ENCODE results near the gene ABI1. TPM values are rescaled to one million over a fixed set of nuclear protein-coding genes. Genes with fewer than 3 reads are reported as not detected.

Gene ABI1
- total and polyA plus RNA-seq, 2 of the 13 experiments (the other 11 are each of a cell fraction or from before 2014, with no cell fraction given) = 20.9 to 22.9 TPM

DNA sequence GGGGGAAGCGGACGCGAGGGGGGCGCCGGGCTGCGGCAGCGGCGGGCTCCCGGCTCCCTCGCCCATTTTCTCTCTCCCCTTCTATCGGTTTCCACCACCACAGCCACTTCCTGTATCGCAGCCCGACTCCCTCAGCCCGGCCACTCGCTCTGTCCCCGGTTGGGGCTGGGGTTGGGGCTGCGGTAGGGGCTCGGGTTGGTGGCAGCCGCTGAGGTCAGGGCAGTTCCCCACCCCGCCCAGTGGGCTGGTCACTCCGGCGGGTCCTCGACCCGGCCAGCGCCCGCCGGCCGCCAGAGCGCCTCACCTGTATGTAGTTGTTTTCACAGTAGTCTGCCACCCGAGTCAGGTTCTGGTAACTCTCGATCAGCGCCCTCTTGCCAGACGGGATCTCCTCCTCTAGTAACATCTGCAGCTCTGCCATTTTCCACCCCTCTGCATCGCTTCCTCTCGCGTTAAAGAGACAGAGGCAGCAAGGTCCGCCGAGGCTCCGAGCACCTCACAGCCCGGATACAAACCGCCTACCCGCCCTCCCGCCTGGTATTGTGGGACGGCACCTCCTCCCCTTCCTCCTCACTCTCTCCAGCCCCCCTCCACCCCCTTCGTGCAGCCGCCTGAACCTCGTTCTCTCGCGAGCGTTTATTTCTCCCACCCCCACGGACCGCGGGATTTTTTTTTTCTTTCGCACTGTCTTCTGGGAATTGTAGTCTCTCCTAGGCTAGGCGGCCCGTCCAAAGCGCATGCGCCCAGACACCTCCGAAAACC lies at the start of gene ABI1 (continued):
- TF ChIP-seq, protein P1, sequence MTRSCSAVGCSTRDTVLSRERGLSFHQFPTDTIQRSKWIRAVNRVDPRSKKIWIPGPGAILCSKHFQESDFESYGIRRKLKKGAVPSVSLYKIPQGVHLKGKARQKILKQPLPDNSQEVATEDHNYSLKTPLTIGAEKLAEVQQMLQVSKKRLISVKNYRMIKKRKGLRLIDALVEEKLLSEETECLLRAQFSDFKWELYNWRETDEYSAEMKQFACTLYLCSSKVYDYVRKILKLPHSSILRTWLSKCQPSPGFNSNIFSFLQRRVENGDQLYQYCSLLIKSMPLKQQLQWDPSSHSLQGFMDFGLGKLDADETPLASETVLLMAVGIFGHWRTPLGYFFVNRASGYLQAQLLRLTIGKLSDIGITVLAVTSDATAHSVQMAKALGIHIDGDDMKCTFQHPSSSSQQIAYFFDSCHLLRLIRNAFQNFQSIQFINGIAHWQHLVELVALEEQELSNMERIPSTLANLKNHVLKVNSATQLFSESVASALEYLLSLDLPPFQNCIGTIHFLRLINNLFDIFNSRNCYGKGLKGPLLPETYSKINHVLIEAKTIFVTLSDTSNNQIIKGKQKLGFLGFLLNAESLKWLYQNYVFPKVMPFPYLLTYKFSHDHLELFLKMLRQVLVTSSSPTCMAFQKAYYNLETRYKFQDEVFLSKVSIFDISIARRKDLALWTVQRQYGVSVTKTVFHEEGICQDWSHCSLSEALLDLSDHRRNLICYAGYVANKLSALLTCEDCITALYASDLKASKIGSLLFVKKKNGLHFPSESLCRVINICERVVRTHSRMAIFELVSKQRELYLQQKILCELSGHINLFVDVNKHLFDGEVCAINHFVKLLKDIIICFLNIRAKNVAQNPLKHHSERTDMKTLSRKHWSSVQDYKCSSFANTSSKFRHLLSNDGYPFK (CRISPR knock-in tag; IDR thresholded peaks at IDR 0.05; ENCODE audit: borderline replicate concordance) = no peak
- no peak for TF ChIP-seq ZNF205 (CRISPR knock-in tag; IDR thresholded peaks at IDR 0.05)
- TF ChIP-seq PPARG (CRISPR knock-in tag; conservative IDR thresholded peaks at IDR 0.05) = no peak
- no peak for TF ChIP-seq ZNF367 (CRISPR knock-in tag; IDR thresholded peaks at IDR 0.05; ENCODE audit: borderline replicate concordance)
- peak; percentile 83; the same call in 1 of the 2 replicates for TF ChIP-seq ZNF230 (CRISPR knock-in tag; IDR thresholded peaks at IDR 0.05)
- no peak for TF ChIP-seq MBNL3 (CRISPR knock-in tag; conservative IDR thresholded peaks at IDR 0.05)
- TF ChIP-seq HNRNPLL (IDR thresholded peaks at IDR 0.05; ENCODE audit: low read depth, low read length, poor library complexity, severe bottlenecking) = peak; percentile 93
- TF ChIP-seq ZSCAN12 (CRISPR knock-in tag; IDR thresholded peaks at IDR 0.05) = no peak
- peak; percentile 56; the same call in 1 of the 2 replicates for TF ChIP-seq ZNF788 (CRISPR knock-in tag; IDR thresholded peaks at IDR 0.05; ENCODE audit: borderline replicate concordance)
- no peak for TF ChIP-seq FOXA3 (CRISPR knock-in tag; IDR thresholded peaks at IDR 0.05)
- TF ChIP-seq ZNF383 (CRISPR knock-in tag; IDR thresholded peaks at IDR 0.05; ENCODE audit: borderline replicate concordance) = peak; percentile 56; the same call in 1 of the 2 replicates
- TF ChIP-seq FOXK2 (IDR thresholded peaks at IDR 0.05) = 0 out of 2 replicates have a peak, but pooled peaks have one; percentile 25
- 0 out of 2 replicates have a peak, but pooled peaks have one; percentile 22 for TF ChIP-seq ZBTB7B (CRISPR knock-in tag; IDR thresholded peaks at IDR 0.05)
- TF ChIP-seq, protein P2, sequence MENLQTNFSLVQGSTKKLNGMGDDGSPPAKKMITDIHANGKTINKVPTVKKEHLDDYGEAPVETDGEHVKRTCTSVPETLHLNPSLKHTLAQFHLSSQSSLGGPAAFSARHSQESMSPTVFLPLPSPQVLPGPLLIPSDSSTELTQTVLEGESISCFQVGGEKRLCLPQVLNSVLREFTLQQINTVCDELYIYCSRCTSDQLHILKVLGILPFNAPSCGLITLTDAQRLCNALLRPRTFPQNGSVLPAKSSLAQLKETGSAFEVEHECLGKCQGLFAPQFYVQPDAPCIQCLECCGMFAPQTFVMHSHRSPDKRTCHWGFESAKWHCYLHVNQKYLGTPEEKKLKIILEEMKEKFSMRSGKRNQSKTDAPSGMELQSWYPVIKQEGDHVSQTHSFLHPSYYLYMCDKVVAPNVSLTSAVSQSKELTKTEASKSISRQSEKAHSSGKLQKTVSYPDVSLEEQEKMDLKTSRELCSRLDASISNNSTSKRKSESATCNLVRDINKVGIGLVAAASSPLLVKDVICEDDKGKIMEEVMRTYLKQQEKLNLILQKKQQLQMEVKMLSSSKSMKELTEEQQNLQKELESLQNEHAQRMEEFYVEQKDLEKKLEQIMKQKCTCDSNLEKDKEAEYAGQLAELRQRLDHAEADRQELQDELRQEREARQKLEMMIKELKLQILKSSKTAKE (CRISPR knock-in tag; IDR thresholded peaks at IDR 0.05; ENCODE audit: borderline replicate concordance) = peak; percentile 18; the same call in 1 of the 2 replicates
- TF ChIP-seq SRY (CRISPR knock-in tag; IDR thresholded peaks at IDR 0.05) = 0 out of 2 replicates have a peak, but pooled peaks have one; percentile 30
- no peak for TF ChIP-seq JUN (CRISPR knock-in tag; IDR thresholded peaks at IDR 0.05)
- TF ChIP-seq, protein P3, sequence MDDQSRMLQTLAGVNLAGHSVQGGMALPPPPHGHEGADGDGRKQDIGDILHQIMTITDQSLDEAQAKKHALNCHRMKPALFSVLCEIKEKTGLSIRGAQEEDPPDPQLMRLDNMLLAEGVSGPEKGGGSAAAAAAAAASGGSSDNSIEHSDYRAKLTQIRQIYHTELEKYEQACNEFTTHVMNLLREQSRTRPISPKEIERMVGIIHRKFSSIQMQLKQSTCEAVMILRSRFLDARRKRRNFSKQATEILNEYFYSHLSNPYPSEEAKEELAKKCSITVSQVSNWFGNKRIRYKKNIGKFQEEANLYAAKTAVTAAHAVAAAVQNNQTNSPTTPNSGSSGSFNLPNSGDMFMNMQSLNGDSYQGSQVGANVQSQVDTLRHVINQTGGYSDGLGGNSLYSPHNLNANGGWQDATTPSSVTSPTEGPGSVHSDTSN (CRISPR knock-in tag; IDR thresholded peaks at IDR 0.05; ENCODE audit: borderline replicate concordance) = no peak
- no peak for TF ChIP-seq DPF2 (CRISPR knock-in tag; IDR thresholded peaks at IDR 0.05; ENCODE audit: borderline replicate concordance, low read depth)
- TF ChIP-seq ZNF616 (CRISPR knock-in tag; IDR thresholded peaks at IDR 0.05; ENCODE audit: low read depth) = no peak
- TF ChIP-seq, protein P4, sequence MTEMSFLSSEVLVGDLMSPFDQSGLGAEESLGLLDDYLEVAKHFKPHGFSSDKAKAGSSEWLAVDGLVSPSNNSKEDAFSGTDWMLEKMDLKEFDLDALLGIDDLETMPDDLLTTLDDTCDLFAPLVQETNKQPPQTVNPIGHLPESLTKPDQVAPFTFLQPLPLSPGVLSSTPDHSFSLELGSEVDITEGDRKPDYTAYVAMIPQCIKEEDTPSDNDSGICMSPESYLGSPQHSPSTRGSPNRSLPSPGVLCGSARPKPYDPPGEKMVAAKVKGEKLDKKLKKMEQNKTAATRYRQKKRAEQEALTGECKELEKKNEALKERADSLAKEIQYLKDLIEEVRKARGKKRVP (CRISPR knock-in tag; IDR thresholded peaks at IDR 0.05) = peak in 1 of 2 experiments; percentile 26; a peak in 1 of 4 replicates
